Activated T-cell treated with anti-CD3 and anti-CD28 coated beads, Interleukin-2, amount 50 U/mL, for 24 hours (primary cell): ENCODE measurements around the gene TRAF3IP3.

Experiments used
- DNase-seq: peaks from one replicate; pipeline ENCODE4 v3.0.0-alpha.2; 2020
- H3K27ac Mint-ChIP-seq: 2 replicates; pipeline ENCODE4 v1.8.0; 2020; ENCODE audit warnings: mild to moderate bottlenecking, mixed read lengths
- H3K27me3 Mint-ChIP-seq: 2 replicates; pipeline ENCODE4 v1.8.0; 2020; ENCODE audit warnings: mixed read lengths
- H3K36me3 Mint-ChIP-seq: 2 replicates; pipeline ENCODE4 v1.8.0; 2020; ENCODE audit warnings: low read depth, mixed read lengths
- H3K4me1 Mint-ChIP-seq: 2 replicates; pipeline ENCODE4 v1.8.0; 2020; ENCODE audit warnings: low read depth, mixed read lengths
- H3K4me3 Mint-ChIP-seq: 2 replicates; pipeline ENCODE4 v1.8.0; 2020; ENCODE audit warnings: mild to moderate bottlenecking, moderate library complexity, mixed read lengths
- H3K9me3 Mint-ChIP-seq: 2 replicates; pipeline ENCODE4 v1.8.0; 2020; ENCODE audit warnings: mixed read lengths

Gene TRAF3IP3

DNA sequence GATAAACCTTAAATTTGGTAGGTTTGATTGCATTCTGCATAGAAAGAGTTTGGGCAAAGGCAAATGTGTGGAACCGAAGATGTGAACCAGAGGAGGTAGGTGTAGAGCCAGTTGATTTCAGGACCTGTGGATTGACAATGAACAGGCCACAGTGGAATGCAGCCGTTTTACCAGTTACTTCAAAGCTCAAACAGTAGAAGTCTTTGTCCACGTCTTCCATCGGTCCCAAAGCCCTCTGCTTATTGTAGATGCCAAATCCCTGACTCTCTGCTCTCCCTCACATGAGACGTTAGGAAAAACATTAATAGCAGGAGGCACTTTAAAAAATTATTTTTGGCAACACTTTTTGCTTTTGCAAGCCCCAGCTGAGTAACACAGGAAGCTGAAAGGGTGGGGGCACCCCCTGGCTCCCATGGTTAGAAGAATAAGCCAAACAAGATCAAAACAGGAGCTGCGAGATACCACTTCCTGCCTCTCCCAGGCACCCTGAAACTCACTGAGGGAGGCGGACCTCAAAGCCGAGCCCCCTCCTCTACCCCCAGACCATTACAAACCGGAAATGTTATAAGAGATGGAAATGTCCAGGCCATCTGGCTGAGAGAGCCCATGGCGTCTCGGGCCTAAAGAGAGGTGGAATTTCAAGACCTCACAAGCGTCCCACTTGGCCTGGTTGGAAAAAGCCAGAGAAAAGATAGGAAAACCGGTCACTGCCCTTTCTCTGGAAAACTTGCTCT, 13.5 kb downstream of the TRAF3IP3 start:
- Mint-ChIP-seq H3K9me3 (no peaks in the 10 kb centered on the region), H3K27ac (no peak overlapping the region), H3K4me3 (no peak overlapping the region), H3K36me3 (peaks cover 6% of the 10 kb centered on the region), H3K4me1 (peaks cover 41% of the 10 kb centered on the region), H3K27me3 (no peaks in the 10 kb centered on the region)
- DNase-seq: peak; percentile 79

DNA sequence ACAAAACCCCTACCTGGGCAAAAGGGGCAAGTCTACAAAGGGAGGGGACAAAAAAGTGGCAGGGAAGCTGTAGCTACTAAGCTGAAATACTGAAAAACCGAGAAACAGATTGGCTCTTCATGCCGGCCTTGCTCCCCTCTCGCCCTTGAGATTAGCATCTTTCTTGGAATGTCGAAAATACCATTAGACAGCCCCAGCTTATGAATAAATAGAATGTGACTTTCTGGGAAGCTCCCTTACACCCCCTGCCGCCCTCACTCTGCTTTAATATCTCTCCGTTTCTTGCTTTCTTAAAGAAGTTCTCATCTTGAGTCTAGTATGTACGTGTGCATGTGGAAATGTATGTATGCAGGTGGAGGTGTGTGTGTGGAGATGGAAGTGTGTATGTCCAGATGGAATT, 14.1 kb downstream of the TRAF3IP3 start:
- Mint-ChIP-seq H3K27me3 (no peaks in the 10 kb centered on the region), H3K36me3 (peaks cover 1% of the 10 kb centered on the region), H3K4me1 (peaks cover 39% of the 10 kb centered on the region), H3K27ac (no peak overlapping the region), H3K4me3 (no peak overlapping the region), H3K9me3 (no peaks in the 10 kb centered on the region)
- no peak for DNase-seq

DNA sequence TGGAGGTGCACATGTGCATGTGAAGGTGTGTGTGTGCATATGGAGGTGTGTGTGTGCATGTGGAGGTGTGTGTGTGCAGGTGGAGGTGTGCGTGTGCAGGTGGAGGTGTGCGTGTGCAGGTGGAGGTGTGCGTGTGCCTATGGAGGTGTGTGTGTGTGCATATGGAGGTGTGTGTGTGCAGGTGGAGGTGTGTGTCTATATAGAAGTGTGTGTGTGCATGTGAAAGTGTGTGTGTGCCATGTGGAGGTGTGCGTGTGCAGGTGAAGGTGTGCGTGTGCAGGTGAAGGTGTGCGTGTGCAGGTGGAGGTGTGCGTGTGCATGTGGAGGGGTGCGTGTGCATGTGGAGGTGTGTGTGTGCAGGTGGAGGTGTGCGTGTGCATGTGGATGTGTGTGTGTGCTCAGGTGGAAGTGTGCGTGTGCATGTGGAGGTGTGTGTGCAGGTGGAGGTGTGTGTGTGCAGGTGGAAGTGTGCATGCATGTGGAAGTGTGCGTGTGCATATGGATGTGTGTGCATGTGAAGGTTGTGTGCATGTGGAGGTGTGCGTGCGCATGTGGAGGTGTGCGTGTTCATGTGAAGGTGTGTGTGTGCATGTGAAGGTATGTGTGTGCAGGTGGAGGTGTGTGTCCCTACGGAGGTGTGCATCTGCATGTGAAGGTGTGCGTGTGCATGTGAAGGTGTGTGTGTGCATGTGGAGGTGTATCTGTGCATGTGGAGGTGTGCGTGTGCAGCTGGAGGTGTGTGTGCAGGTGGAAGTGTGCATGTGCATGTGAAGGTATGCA, 15.0 kb downstream of the TRAF3IP3 start:
- Mint-ChIP-seq H3K27me3 (no peaks in the 10 kb centered on the region), H3K36me3 (no peaks in the 10 kb centered on the region), H3K9me3 (no peaks in the 10 kb centered on the region), H3K27ac (no peak overlapping the region), H3K4me3 (no peak overlapping the region), H3K4me1 (peaks cover 33% of the 10 kb centered on the region)
- no peak for DNase-seq

DNA sequence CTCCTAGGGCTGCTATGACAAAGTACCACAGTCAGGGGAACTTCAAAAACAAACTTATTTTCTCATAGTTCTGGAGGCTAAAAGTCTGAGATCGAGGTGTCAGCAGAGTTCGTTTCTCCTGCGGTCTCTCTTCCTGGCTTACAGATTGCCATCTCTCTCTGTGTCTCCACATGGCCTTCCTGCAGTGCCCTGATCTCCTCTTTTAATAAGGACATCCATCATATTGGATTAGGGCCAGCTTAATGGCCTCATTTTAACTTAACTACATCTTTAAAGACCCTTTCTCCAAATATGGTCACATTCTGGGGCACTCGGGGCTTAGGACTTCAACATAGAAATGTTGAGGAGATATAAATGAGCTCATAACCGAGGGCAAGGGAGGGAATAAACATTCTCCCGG, 16.3 kb downstream of the TRAF3IP3 start:
- Mint-ChIP-seq H3K36me3 (no peaks in the 10 kb centered on the region), H3K4me3 (no peak overlapping the region), H3K9me3 (no peaks in the 10 kb centered on the region), H3K27me3 (no peaks in the 10 kb centered on the region), H3K4me1 (peaks cover 27% of the 10 kb centered on the region), H3K27ac (no peak overlapping the region)
- DNase-seq: no peak

DNA sequence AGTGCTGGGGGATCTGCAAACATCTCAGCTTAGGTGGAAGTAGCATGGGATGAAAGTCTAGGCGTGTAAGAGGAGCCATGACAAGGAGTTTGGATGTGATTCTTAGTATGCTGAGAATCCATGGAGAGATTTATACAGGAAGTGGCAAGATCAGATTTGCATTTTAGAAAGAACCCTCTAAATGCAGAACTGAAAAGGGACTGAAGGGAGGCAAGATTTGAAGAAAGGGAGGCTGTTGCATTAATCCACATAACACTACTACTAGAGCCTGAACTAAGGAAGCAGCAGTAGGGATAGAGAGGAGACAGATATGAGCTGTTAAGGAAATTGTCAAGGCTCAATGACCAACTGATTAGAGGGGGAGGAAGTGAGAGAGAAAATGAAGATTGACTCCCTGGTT, 18.7 kb downstream of the TRAF3IP3 start:
- peaks cover 21% of the 10 kb centered on the region for H3K4me1 Mint-ChIP-seq

DNA sequence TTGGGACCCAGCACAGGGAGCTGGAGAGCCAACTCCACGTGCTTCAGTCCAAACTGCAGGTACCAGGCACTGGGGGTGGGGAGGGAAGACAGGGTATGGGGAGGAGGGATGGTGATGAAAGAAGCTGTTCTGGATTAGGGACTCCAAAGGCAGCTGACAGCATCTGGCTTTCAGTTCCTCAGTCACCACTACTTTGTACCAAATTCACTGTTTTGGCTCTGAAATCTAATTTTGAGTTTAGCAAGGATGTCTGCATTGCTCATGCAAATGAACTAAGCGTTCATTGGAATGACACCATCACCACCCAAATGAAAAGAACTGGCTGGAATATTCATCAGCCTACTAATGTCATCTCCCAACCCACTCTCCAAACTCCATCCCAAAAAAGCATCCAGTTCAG, 19.8 kb downstream of the TRAF3IP3 start:
- H3K9me3 Mint-ChIP-seq: no peaks in the 10 kb centered on the region
- no peaks in the 10 kb centered on the region for H3K27me3 Mint-ChIP-seq
- H3K27ac Mint-ChIP-seq: peak overlapping the region; percentile 63
- H3K36me3 Mint-ChIP-seq: no peaks in the 10 kb centered on the region
- H3K4me3 Mint-ChIP-seq: no peak overlapping the region
- DNase-seq: no peak
- H3K4me1 Mint-ChIP-seq: peaks cover 26% of the 10 kb centered on the region

More for the DNA sequence above, 18.7 kb downstream of the TRAF3IP3 start:
- Mint-ChIP-seq H3K9me3 (no peaks in the 10 kb centered on the region), H3K4me3 (no peak overlapping the region), H3K27ac (peak overlapping the region; percentile 63), H3K36me3 (no peaks in the 10 kb centered on the region), H3K27me3 (no peaks in the 10 kb centered on the region)
- DNase-seq: no peak

DNA sequence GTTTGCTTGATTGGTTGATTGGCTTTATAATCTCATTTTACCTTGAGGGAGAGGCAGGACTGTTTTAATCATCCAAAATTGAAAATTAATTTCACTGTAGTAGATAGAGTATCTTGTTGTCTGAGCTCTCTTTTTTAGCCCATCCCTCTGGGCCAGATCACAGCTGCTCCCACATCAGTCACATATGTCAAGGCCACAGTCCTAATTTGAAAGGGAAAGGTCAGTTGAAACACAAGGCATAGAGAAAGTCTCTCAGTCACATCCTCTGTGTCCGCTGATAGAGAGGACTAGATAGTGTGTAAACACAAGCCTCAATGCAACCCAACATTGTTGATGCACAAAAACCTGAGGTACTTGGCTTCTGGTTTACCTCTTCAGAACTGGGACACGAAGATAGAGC, 21.7 kb downstream of the TRAF3IP3 start:
- H3K4me3 Mint-ChIP-seq: no peak overlapping the region
- DNase-seq: no peak
- H3K27ac Mint-ChIP-seq: peak overlapping the region; percentile 76
- no peaks in the 10 kb centered on the region for H3K9me3 Mint-ChIP-seq
- H3K4me1 Mint-ChIP-seq: peaks cover 33% of the 10 kb centered on the region
- no peaks in the 10 kb centered on the region for H3K27me3 Mint-ChIP-seq
- peaks cover 8% of the 10 kb centered on the region for H3K36me3 Mint-ChIP-seq

DNA sequence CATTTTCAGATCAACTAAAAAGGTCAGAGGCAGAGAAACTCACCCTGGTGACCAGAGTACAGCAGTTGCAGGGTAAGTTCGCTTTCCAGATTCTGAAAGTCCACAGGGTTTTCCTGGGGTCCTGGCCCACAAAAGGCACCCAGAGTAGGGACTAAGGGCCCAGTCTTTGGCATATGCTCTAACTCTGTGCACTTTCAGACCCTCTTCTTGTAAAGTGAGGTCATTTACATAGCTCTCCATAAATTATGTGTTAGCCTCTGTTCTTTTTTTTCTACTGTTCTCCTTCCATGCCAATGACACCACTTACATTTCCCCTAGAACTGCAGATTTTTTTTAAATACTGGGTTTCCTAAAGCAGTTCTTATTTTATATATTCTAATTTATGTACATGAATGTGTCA, 22.2 kb downstream of the TRAF3IP3 start:
- no peak for DNase-seq
- Mint-ChIP-seq H3K36me3 (peaks cover 13% of the 10 kb centered on the region), H3K4me1 (peaks cover 38% of the 10 kb centered on the region), H3K9me3 (no peaks in the 10 kb centered on the region), H3K4me3 (no peak overlapping the region), H3K27me3 (no peaks in the 10 kb centered on the region), H3K27ac (peak overlapping the region; percentile 76)

DNA sequence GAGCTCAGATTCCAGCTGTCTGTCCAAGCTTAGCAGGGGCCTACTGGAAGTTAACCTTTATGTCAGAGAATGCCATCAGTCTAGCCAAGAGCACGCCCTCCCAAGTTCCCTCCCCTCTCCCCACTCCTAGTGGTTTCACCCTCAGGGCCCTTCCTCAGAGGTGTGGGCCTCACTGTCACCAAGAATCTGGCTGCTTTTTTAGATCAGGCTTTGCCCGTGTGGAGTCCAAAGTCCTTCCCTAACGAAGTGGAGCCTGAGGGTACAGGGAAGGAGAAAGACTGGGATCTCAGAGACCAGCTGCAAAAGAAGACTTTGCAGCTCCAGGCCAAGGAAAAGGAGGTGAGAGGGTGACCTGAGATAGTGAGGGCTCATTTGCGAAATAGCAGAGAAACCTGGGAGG, 24.4 kb downstream of the TRAF3IP3 start:
- Mint-ChIP-seq H3K4me1 (peaks cover 58% of the 10 kb centered on the region), H3K4me3 (no peak overlapping the region), H3K36me3 (peaks cover 29% of the 10 kb centered on the region), H3K27me3 (no peaks in the 10 kb centered on the region), H3K27ac (peak overlapping the region; percentile 67), H3K9me3 (peaks cover 2% of the 10 kb centered on the region)
- no peak for DNase-seq

DNA sequence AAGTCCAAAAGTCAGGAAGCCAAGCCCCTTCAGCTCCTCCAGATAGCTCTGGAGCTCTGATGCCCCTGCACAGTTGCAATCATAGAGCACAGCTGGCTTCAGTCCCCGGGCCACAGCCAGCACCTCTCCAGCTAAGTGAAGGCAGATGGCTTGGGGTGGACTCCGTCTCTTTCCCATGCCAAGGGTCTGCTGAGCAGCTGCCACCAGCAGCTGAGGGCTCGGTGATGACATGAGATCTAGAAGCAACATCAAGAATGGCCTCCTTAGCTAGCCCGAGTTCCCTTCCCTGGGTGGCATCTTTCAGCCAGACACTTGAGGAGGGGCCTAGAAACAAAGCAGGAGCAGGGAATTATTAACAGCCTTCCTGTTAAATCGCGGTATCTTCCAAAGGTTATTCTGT, 27.5 kb downstream of the TRAF3IP3 start:
- peaks cover 46% of the 10 kb centered on the region for H3K4me1 Mint-ChIP-seq
- peak overlapping the region; percentile 99 for H3K27ac Mint-ChIP-seq
- peaks cover 2% of the 10 kb centered on the region for H3K9me3 Mint-ChIP-seq
- H3K27me3 Mint-ChIP-seq: no peaks in the 10 kb centered on the region
- DNase-seq: no peak
- peak overlapping the region; percentile 95 for H3K4me3 Mint-ChIP-seq
- peaks cover 29% of the 10 kb centered on the region for H3K36me3 Mint-ChIP-seq

DNA sequence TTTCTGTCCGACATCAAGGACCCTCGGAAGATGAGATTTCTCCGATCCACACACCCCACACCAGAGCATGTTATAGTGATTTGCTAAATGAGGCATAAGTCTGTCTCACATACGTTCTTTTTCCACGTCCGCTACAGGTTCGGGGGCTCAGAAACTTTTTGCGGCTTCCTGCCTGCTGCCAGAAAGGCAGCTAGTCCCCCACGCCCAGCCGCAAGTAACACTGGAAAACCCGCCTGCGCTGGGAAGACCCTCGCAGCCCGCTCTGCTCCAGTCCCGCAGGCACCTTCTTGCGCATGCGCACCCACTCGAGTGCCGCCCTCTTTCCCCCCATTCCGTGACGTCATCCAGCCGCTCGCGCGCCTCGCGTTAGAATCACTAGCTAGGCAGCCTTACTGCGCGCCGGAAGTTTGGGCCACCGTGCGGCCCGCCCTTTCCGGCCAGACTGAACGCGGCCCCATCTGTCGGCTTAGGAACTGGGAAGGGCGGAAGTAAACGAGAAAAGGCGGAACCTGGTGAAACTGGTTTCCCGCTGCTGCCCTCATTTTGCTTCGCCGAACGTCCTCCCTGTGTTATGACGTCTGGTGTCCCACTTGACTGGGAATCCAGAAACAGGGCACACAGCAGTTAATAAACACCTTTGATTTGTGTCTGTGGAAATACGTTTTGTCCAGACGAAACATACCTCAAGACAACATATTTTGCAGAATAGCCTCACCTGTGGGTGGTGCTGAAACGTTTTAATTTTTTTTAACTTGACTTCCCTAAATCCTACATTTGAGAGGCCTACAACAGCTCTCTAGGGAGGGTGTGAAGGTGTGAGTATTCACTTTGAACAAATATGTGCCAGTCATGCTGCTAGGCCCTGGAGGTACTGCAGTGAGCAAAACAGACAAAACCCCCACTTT, 28.7 kb downstream of the TRAF3IP3 start, which contains the start of gene C1orf74:
Gene C1orf74, minus strand, starts transcription at position 295 of the 905 bp plus-strand sequence. CDS start 925 bp downstream, outside the sequence.
- Mint-ChIP-seq H3K4me1 (peaks cover 41% of the 10 kb centered on the region), H3K4me3 (peak within 1 kb of the TSS; percentile 95), H3K9me3 (peaks cover 2% of the 10 kb centered on the region), H3K36me3 (peaks cover 29% of the 10 kb centered on the region), H3K27me3 (no peaks in the 10 kb centered on the region), H3K27ac (peak within 1 kb of the TSS; percentile 99)
- DNase-seq: peak; percentile 100

DNA sequence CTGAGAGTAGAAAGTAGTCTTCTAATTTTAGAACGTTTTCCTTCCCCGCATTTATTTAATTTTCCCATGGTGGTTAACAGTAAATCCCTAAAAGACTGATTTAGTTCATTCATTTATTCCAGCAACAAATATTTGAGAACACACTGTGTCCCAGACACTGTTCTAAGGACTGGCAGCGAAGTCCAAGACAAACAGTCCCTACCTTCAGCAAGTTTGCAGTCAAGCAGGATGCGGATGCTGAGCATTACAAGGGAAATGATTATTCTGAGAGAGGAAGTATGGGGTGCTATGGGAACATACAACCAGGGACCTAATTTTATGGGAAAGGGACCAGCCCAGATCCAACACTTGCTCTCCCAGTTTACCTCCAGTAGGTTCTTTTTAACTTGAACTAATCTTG, 29.7 kb downstream of the TRAF3IP3 start:
- no peak for DNase-seq
- Mint-ChIP-seq H3K27ac (peak overlapping the region; percentile 99), H3K27me3 (no peaks in the 10 kb centered on the region), H3K9me3 (peaks cover 2% of the 10 kb centered on the region), H3K4me3 (no peak overlapping the region), H3K4me1 (peaks cover 35% of the 10 kb centered on the region), H3K36me3 (peaks cover 29% of the 10 kb centered on the region)

DNA sequence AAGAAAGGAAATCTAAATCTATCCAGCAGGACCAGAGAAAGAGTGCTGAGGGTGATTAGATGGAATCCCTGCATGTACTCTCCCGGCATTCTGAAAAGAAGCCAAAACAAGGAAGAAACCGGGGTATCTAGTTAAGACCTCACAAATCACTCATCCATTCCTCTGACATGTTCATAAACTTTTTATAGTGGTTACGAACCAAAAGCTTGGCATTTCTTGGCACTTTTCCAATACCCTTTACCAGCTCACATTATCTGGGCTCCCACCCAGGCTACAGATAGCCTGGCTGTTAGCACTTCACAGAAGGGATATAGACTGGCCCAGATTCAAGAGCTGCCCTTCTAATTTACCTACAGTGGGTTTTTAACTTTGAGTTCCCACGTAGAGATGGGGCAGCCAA, 30.3 kb downstream of the TRAF3IP3 start:
- DNase-seq: no peak
- Mint-ChIP-seq H3K27ac (no peak overlapping the region), H3K36me3 (peaks cover 29% of the 10 kb centered on the region), H3K4me3 (no peak overlapping the region), H3K4me1 (peaks cover 35% of the 10 kb centered on the region), H3K9me3 (peaks cover 2% of the 10 kb centered on the region), H3K27me3 (no peaks in the 10 kb centered on the region)

DNA sequence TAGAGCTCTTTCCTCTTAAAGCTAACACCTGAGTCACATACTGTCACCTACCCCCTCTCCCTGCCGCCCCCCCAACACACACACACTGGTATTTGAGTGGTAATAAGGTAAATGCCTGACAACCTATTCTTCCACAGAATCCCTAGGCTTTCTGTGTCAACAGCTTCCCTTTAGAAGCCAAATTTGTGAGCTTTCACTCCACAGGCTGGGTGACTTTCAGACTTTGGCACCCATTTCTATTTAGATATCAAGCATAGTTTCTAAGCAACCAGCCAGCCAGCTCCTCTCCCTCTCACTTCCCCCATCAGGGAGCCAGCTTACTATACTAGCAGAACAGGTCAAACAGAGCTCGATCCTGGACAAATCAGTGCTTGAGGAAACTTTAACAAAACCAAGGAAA, 31.7 kb downstream of the TRAF3IP3 start:
- Mint-ChIP-seq H3K9me3 (peaks cover 2% of the 10 kb centered on the region), H3K27ac (no peak overlapping the region), H3K36me3 (peaks cover 22% of the 10 kb centered on the region), H3K4me1 (peaks cover 29% of the 10 kb centered on the region), H3K4me3 (no peak overlapping the region), H3K27me3 (no peaks in the 10 kb centered on the region)
- no peak for DNase-seq
